ENCODE results near the gene RNPEPL1. TPM values are rescaled to one million over a fixed set of nuclear protein-coding genes. Genes with fewer than 3 reads are reported as not detected.

RNPEPL1 gene
- total RNA-seq, 3 donors from 2014 or later = 40.9 to 46.0 (median 42.9) TPM

GRCh38 chr2:240566203-240567136, 1.8 kb upstream of the RNPEPL1 start:
- DNase-seq (peak; percentile 94), ATAC-seq (peak; percentile 64 to 70)
- peak overlapping the region; percentile 87 for H3K4me3 Mint-ChIP-seq
- H3K4me1 Mint-ChIP-seq (ENCODE audit: low read depth) = peaks cover 81% of the 10 kb centered on the region
- H3K27me3 Mint-ChIP-seq (ENCODE audit: low read depth) = no peaks in the 10 kb centered on the region
- H3K36me3 Mint-ChIP-seq (ENCODE audit: insufficient read depth) = peaks cover 8% of the 10 kb centered on the region
- no peaks in the 10 kb centered on the region for H3K9me3 Mint-ChIP-seq

DNA sequence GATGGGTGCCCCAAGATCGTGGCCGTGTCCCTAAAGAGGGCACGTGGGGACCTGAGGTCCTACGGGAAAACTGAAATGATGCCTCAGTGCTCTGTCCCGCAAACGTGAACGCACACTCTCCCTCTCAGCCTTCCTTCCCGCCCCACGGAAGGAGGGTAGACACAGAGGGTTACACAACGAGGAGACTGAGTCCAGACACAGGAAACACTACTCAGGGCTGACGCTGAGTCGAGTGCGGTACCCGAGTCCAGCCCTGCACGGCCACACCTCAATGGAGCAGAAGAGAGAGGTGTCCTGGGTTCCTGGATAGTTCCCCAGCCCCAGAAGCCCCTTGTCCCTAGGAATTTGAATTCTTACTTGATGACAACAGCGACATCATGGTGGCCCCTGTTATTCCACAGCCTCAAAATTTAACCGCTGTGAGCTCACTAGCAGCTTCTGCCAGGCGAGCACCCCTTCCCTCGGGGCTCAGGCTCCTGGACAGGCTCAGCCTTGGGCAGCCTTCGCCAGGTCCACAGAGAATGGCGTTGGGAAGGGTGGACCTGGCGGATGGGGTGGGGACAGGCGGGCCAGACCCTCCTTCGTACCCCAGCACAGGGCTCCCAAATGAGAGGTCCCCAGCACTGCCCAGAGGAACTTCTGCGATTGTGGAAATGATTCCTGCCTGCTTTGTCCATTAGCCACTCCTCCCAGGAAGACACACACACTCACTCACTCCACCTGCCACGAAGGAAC, 980 bp upstream of the RNPEPL1 start:
- peak; percentile 26 for DNase-seq
- Mint-ChIP-seq H3K9me3 (no peaks in the 10 kb centered on the region), H3K27me3 (ENCODE audit: low read depth) (no peaks in the 10 kb centered on the region), H3K4me1 (ENCODE audit: low read depth) (peaks cover 75% of the 10 kb centered on the region), H3K4me3 (peak overlapping the region; percentile 87), H3K36me3 (ENCODE audit: insufficient read depth) (peaks cover 8% of the 10 kb centered on the region)
- ATAC-seq = no peak

GRCh38 chr2:240568678-240569522, 616 bp downstream of the RNPEPL1 start:
- Mint-ChIP-seq H3K4me3 (peak overlapping the region; percentile 79), H3K9me3 (no peaks in the 10 kb centered on the region), H3K27me3 (ENCODE audit: low read depth) (no peaks in the 10 kb centered on the region), H3K4me1 (ENCODE audit: low read depth) (peaks cover 59% of the 10 kb centered on the region), H3K36me3 (ENCODE audit: insufficient read depth) (peaks cover 6% of the 10 kb centered on the region)
- DNase-seq = peak; percentile 56
- ATAC-seq = peak; percentile 1 to 2

DNA sequence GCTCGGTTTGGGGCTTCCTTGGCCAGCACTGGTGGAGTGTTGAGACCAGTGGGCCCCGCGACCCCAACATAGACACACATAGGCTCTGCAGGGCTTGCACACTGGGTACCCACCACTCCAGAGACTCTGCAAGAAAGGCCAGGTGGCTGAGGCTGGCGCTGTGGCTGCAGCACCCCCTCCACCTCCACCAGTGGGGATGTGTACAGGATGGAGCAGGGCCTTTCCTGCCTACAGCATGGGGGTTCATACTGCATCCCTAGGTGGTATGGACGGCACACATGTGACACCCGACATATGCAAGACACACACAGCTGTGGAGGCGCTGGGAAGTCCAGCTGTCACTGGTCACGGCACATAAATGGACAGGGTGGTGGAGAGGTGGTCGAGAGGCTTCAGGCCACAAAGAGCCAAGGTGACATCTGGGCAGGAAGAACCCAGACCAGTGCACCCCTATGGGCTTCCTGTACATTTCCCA, 1.3 kb downstream of the RNPEPL1 start:
- ATAC-seq = no peak
- H3K9me3 Mint-ChIP-seq = no peaks in the 10 kb centered on the region
- H3K4me1 Mint-ChIP-seq (ENCODE audit: low read depth) = peaks cover 53% of the 10 kb centered on the region

DNA sequence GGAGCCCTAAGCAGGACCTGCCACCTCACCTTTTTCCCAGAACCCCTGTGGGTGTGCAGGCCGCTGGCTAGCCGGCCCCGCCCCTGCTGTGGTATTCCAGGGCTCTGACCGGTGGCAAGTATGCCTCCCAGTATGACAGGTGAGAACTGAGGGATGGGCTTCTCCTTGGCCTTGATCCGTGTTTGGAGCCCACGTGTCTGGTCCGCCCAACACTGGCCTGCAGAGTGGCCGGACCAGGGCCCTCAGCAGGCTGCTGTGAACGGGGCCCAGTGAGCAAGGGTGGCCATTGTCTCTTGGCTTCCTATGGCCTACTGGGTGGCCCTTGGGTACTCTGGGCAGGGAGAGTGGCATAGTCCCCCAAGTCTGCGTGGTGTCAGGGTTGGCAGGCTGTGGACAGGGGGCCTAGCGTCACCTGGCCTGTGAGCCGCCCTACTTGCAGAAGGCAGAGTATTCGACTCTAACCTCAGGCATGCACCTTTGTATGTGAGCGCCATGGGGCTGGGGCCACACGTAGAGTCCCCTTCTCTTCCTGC, 1.8 kb downstream of the RNPEPL1 start:
- H3K36me3 Mint-ChIP-seq (ENCODE audit: insufficient read depth) = peaks cover 3% of the 10 kb centered on the region

More for the DNA sequence above, 1.3 kb downstream of the RNPEPL1 start:
- Mint-ChIP-seq H3K27me3 (ENCODE audit: low read depth) (no peaks in the 10 kb centered on the region), H3K36me3 (ENCODE audit: insufficient read depth) (peaks cover 6% of the 10 kb centered on the region), H3K4me3 (peak overlapping the region; percentile 79)
- DNase-seq = no peak

GRCh38 chr2:240570531-240571313, 2.4 kb downstream of the RNPEPL1 start:
- Mint-ChIP-seq H3K27me3 (ENCODE audit: low read depth) (no peaks in the 10 kb centered on the region), H3K4me3 (peak overlapping the region; percentile 79), H3K9me3 (no peaks in the 10 kb centered on the region), H3K36me3 (ENCODE audit: insufficient read depth) (peaks cover 3% of the 10 kb centered on the region), H3K4me1 (ENCODE audit: low read depth) (peaks cover 41% of the 10 kb centered on the region)
- ATAC-seq (no peak), DNase-seq (no peak)

More for the DNA sequence above, 1.8 kb downstream of the RNPEPL1 start:
- DNase-seq (no peak), ATAC-seq (no peak)
- Mint-ChIP-seq H3K4me1 (ENCODE audit: low read depth) (peaks cover 47% of the 10 kb centered on the region), H3K27me3 (ENCODE audit: low read depth) (no peaks in the 10 kb centered on the region), H3K9me3 (no peaks in the 10 kb centered on the region), H3K4me3 (peak overlapping the region; percentile 79)

GRCh38 chr2:240571314-240571973, 3.2 kb downstream of the RNPEPL1 start:
- no peaks in the 10 kb centered on the region for H3K9me3 Mint-ChIP-seq
- no peaks in the 10 kb centered on the region for H3K27me3 Mint-ChIP-seq (ENCODE audit: low read depth)
- H3K36me3 Mint-ChIP-seq (ENCODE audit: insufficient read depth) = peaks cover 3% of the 10 kb centered on the region
- no peak overlapping the region for H3K4me3 Mint-ChIP-seq
- ATAC-seq (no peak), DNase-seq (no peak)
- H3K4me1 Mint-ChIP-seq (ENCODE audit: low read depth) = peaks cover 36% of the 10 kb centered on the region

- DNase-seq (no peak), ATAC-seq (no peak)
- H3K4me1 Mint-ChIP-seq (ENCODE audit: low read depth) = peaks cover 31% of the 10 kb centered on the region
- H3K36me3 Mint-ChIP-seq (ENCODE audit: insufficient read depth) = peaks cover 3% of the 10 kb centered on the region
- H3K27me3 Mint-ChIP-seq (ENCODE audit: low read depth) = no peaks in the 10 kb centered on the region
- no peak overlapping the region for H3K4me3 Mint-ChIP-seq
- no peaks in the 10 kb centered on the region for H3K9me3 Mint-ChIP-seq
Measured at GRCh38 chr2:240572141-240573031, 4.1 kb downstream of the RNPEPL1 start.

DNA sequence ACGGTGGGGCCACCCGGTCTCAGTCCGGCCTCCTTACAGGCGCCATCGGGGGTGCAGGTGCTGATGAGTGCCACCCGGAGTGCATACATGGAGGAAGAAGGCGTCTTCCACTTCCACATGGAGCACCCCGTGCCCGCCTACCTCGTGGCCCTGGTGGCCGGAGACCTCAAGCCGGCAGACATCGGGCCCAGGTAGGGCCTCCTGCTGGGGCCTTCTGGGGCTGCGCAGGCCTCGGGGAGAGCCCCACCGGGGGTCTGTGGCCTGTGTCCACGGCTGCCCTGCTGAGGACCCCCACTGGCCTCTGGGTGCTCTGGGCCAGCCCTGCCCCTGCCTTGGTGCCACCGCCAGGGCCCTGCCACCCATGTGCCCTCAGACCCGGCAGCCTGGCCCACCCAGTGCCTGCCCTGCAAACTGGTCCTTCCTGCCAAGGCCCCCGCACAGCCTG, 4.8 kb downstream of the RNPEPL1 start:
- Mint-ChIP-seq H3K4me3 (no peak overlapping the region), H3K27me3 (ENCODE audit: low read depth) (no peaks in the 10 kb centered on the region), H3K9me3 (no peaks in the 10 kb centered on the region), H3K36me3 (ENCODE audit: insufficient read depth) (peaks cover 3% of the 10 kb centered on the region), H3K4me1 (ENCODE audit: low read depth) (peaks cover 26% of the 10 kb centered on the region)
- ATAC-seq = no peak
- no peak for DNase-seq

GRCh38 chr2:240573516-240574385, 5.5 kb downstream of the RNPEPL1 start:
- Mint-ChIP-seq H3K4me1 (ENCODE audit: low read depth) (peaks cover 28% of the 10 kb centered on the region), H3K27me3 (ENCODE audit: low read depth) (no peaks in the 10 kb centered on the region), H3K36me3 (ENCODE audit: insufficient read depth) (peaks cover 3% of the 10 kb centered on the region), H3K4me3 (no peak overlapping the region), H3K9me3 (no peaks in the 10 kb centered on the region)
- no peak for DNase-seq
- ATAC-seq = no peak

GRCh38 chr2:240574386-240575100, 6.3 kb downstream of the RNPEPL1 start:
- Mint-ChIP-seq H3K9me3 (no peaks in the 10 kb centered on the region), H3K4me3 (no peak overlapping the region), H3K27me3 (ENCODE audit: low read depth) (no peaks in the 10 kb centered on the region), H3K4me1 (ENCODE audit: low read depth) (peaks cover 32% of the 10 kb centered on the region), H3K36me3 (ENCODE audit: insufficient read depth) (peaks cover 3% of the 10 kb centered on the region)
- ATAC-seq (no peak), DNase-seq (no peak)

All from activated T-cell treated with anti-CD3 and anti-CD28 coated beads, Interleukin-2, amount 50 U/mL, for 4 hours (primary cell).